Measurements from ENCODE around the gene RAB8B. TPM values are rescaled to one million over a fixed set of nuclear protein-coding genes. Genes with fewer than 3 reads are reported as not detected.
A peak's percentile ranks its signal among the peaks of the same experiment; 100 is the strongest.

RAB8B gene
- total RNA-seq, 1 experiment from 2014 or later = 17.6 TPM

DNA sequence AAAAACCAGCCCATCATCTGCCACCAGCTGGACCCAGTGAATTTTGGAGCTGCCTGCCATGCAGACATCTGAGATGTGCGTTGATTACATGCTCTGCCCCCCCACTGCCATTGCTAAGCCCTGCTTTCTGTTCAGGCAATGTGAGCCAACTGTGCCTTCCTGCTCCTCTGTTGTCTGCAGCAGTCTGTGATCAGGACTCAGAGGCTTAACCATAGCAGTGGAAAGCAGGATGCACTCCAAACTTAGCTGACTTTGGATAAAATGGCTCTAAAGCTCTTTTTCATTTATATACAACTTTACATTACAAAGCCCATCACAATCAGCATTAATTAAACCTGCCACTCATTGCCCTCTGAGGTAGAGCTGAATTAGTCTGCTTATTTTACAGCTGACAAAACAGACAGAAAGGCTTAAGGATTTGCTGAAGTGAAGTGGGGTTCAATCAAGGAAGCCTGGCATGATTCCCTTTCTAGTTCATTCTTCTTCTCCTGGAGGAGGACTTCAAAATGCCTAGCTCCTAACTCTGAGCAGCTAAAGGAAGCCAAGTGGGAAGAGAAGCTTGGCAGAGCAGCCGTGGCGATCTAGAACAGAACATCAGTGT is 16.5 kb upstream of the RAB8B start:
- H3K36me3 ChIP-seq (ENCODE audit: control insufficient read depth, insufficient read depth, low read length) = no peaks in the 10 kb centered on the region
- H3K4me3 ChIP-seq (ENCODE audit: low read depth in 2 of 2, low read length in 2 of 2) = no peak overlapping the region
- no peaks in the 10 kb centered on the region for H3K27me3 ChIP-seq (ENCODE audit: control insufficient read depth, insufficient read depth, low read length)
- no peak overlapping the region for H3K27ac ChIP-seq (ENCODE audit: low read length)
- ATAC-seq (peak; percentile 40; the same call in 1 of the 2 replicates), DNase-seq (ENCODE audit: low read depth, low spot score) (no peak)
- no peaks in the 10 kb centered on the region for H3K9me3 ChIP-seq (ENCODE audit: control insufficient read depth, insufficient read depth, low read depth, low read length)
- intact Hi-C loops (cut with micrococcal nuclease; ENCODE audit: unreplicated experiment) = no loop called here
- BruUV-seq (replicated peaks) = no TSS peak
- in situ Hi-C loops (cut with HindIII; ENCODE audit: low pct_unique_long_range_greater_than_20kb, low sequenced_read_pairs) = no loop called here
- TF ChIP-seq SIN3A (IDR thresholded peaks at IDR 0.05; ENCODE audit: borderline replicate concordance, insufficient read depth, low read depth, low read length) (no peak), TCF7L2 (IDR thresholded peaks at IDR 0.05; ENCODE audit: low read depth, low read length) (no peak), POLR2AphosphoS5 (IDR thresholded peaks at IDR 0.05; ENCODE audit: low read depth, low read length) (no peak)
- TF ChIP-seq, protein P1, sequence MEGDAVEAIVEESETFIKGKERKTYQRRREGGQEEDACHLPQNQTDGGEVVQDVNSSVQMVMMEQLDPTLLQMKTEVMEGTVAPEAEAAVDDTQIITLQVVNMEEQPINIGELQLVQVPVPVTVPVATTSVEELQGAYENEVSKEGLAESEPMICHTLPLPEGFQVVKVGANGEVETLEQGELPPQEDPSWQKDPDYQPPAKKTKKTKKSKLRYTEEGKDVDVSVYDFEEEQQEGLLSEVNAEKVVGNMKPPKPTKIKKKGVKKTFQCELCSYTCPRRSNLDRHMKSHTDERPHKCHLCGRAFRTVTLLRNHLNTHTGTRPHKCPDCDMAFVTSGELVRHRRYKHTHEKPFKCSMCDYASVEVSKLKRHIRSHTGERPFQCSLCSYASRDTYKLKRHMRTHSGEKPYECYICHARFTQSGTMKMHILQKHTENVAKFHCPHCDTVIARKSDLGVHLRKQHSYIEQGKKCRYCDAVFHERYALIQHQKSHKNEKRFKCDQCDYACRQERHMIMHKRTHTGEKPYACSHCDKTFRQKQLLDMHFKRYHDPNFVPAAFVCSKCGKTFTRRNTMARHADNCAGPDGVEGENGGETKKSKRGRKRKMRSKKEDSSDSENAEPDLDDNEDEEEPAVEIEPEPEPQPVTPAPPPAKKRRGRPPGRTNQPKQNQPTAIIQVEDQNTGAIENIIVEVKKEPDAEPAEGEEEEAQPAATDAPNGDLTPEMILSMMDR (IDR thresholded peaks at IDR 0.05) = no peak
- POLR2A ChIA-PET = interaction anchor here (0.5 to 0.6 kb wide), 2 partner anchors 11 to 104 kb away, joined by 3 read pairs; no protein-coding TSS in a partner anchor
- CTCF ChIA-PET = no interaction called here
- no peaks in the 10 kb centered on the region for H3K4me1 ChIP-seq (ENCODE audit: control insufficient read depth, insufficient read depth, low read length)

DNA sequence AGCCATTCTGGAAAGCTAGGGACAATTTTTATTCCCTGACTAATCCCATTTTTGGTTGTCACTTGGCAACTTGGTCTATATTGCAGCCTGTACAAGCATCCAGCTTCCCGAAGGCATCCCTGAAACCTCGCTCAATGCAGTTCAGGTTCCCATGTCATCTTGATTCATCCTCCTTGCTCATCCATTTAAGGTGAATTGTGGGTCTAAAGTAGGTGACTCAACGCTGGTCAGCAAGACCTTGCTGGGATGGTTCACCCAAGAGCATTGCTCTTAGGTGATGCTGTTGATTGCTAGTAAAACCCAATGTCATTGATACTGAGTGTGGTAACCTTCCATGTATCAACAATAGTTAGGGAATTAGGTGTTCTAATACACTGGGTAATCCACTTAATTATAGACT is 13.1 kb upstream of the RAB8B start:
- POLR2A ChIA-PET = no interaction called here

More for the DNA sequence above, 13.1 kb upstream of the RAB8B start:
- CTCF ChIA-PET = no interaction called here
- intact Hi-C loops (cut with micrococcal nuclease; ENCODE audit: unreplicated experiment) = no loop called here
- Histone ChIP-seq H3K4me1 (ENCODE audit: control insufficient read depth, insufficient read depth, low read length) (no peaks in the 10 kb centered on the region), H3K27ac (ENCODE audit: low read length) (no peak overlapping the region), H3K27me3 (ENCODE audit: control insufficient read depth, insufficient read depth, low read length) (no peaks in the 10 kb centered on the region; the same call in 1 of the 2 replicates), H3K4me3 (ENCODE audit: low read depth in 2 of 2, low read length in 2 of 2) (no peak overlapping the region), H3K9me3 (ENCODE audit: control insufficient read depth, insufficient read depth, low read depth, low read length) (no peaks in the 10 kb centered on the region), H3K36me3 (ENCODE audit: control insufficient read depth, insufficient read depth, low read length) (no peaks in the 10 kb centered on the region)
- TF ChIP-seq SIN3A (IDR thresholded peaks at IDR 0.05; ENCODE audit: borderline replicate concordance, insufficient read depth, low read depth, low read length) (no peak), TCF7L2 (IDR thresholded peaks at IDR 0.05; ENCODE audit: low read depth, low read length) (no peak)
- TF ChIP-seq, protein P2, sequence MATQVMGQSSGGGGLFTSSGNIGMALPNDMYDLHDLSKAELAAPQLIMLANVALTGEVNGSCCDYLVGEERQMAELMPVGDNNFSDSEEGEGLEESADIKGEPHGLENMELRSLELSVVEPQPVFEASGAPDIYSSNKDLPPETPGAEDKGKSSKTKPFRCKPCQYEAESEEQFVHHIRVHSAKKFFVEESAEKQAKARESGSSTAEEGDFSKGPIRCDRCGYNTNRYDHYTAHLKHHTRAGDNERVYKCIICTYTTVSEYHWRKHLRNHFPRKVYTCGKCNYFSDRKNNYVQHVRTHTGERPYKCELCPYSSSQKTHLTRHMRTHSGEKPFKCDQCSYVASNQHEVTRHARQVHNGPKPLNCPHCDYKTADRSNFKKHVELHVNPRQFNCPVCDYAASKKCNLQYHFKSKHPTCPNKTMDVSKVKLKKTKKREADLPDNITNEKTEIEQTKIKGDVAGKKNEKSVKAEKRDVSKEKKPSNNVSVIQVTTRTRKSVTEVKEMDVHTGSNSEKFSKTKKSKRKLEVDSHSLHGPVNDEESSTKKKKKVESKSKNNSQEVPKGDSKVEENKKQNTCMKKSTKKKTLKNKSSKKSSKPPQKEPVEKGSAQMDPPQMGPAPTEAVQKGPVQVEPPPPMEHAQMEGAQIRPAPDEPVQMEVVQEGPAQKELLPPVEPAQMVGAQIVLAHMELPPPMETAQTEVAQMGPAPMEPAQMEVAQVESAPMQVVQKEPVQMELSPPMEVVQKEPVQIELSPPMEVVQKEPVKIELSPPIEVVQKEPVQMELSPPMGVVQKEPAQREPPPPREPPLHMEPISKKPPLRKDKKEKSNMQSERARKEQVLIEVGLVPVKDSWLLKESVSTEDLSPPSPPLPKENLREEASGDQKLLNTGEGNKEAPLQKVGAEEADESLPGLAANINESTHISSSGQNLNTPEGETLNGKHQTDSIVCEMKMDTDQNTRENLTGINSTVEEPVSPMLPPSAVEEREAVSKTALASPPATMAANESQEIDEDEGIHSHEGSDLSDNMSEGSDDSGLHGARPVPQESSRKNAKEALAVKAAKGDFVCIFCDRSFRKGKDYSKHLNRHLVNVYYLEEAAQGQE (IDR thresholded peaks at IDR 0.05; ENCODE audit: insufficient read depth in 1 of 2, low read depth in 2 of 2, low read length in 1 of 2) = no peak
- DNase-seq (ENCODE audit: low read depth, low spot score) = no peak
- in situ Hi-C loops (cut with HindIII; ENCODE audit: low pct_unique_long_range_greater_than_20kb, low sequenced_read_pairs) = no loop called here
- ATAC-seq = no peak
- no TSS peak for BruUV-seq (replicated peaks)
